ENCODE results near the gene SOD1.
A peak's percentile ranks its signal among the peaks of the same experiment; 100 is the strongest.

SOD1 gene

DNA sequence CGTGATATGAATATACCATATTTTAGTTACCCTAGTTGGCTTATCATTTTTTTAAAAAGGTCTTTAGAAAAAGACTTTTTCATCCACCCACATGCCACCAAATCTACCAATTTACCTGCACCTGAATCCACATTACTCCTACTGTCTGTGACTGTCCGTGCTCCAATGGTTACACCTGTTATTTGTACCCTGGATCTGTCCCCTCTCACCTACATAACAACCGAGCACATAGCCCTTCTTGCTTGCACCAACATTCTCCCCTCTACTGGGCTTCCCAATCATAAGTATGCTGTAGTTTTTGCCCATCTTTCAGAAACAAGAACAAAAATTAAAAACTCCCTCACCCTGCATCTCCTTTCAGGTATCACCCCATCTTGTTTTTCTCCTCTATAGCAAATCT lies 17.6 kb downstream of the SOD1 start:
- no peak overlapping the region for H3K27ac ChIP-seq
- TF ChIP-seq, protein P1, sequence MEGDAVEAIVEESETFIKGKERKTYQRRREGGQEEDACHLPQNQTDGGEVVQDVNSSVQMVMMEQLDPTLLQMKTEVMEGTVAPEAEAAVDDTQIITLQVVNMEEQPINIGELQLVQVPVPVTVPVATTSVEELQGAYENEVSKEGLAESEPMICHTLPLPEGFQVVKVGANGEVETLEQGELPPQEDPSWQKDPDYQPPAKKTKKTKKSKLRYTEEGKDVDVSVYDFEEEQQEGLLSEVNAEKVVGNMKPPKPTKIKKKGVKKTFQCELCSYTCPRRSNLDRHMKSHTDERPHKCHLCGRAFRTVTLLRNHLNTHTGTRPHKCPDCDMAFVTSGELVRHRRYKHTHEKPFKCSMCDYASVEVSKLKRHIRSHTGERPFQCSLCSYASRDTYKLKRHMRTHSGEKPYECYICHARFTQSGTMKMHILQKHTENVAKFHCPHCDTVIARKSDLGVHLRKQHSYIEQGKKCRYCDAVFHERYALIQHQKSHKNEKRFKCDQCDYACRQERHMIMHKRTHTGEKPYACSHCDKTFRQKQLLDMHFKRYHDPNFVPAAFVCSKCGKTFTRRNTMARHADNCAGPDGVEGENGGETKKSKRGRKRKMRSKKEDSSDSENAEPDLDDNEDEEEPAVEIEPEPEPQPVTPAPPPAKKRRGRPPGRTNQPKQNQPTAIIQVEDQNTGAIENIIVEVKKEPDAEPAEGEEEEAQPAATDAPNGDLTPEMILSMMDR (conservative IDR thresholded peaks at IDR 0.05; ENCODE audit: low read depth): no peak
- ChIA-PET CTCF (no interaction called here), POLR2A (ENCODE audit: low non-redundant PET) (no interaction called here)
- no peak for DNase-seq (ENCODE audit: low spot score)

DNA sequence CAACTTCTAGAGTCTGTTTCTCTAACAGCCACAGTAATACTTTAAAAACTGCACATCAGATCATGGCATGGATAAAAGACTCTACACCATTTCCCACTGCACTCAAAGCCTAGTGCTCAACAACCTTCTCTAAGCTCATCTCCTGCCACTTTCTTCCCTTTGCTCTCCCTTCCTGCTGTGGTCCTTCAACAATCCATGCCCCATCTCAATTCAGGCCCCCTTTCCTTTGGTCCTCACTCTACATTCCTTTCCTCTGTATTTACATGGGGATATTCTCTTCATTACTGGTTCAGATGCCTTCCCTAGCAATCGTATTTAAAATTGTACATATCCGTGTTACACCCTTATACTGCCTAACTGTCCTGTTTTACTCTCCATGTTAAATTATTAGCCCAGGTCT lies 19.0 kb downstream of the SOD1 start:
- TF ChIP-seq, protein P1 (conservative IDR thresholded peaks at IDR 0.05; ENCODE audit: low read depth): no peak
- CTCF ChIA-PET: no interaction called here
- DNase-seq (ENCODE audit: low spot score): no peak
- H3K27ac ChIP-seq: no peak overlapping the region
- POLR2A ChIA-PET (ENCODE audit: low non-redundant PET): no interaction called here

DNA sequence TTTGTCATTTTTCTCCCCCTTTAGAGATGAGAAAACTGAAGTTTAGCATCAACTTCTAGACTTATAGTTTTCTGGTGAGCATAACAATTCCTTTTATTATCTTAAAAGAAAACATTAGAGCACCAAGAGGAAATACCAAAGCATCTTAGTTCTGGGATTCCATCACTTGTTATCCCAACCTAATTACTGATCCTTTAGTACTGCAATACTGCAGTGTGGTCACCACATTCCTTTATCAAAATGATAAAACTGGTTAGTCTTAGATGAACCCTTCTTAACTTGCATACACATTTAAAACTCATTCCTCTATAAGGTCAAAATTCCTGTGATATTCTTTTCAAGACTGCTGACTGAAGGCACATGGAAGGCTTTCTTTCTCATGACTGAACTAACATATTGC lies 23.1 kb downstream of the SOD1 start:
- DNase-seq (ENCODE audit: low spot score): no peak
- POLR2A ChIA-PET (ENCODE audit: low non-redundant PET): no interaction called here
- H3K27ac ChIP-seq: no peak overlapping the region
- TF ChIP-seq, protein P1 (conservative IDR thresholded peaks at IDR 0.05; ENCODE audit: low read depth): no peak
- CTCF ChIA-PET: no interaction called here

DNA sequence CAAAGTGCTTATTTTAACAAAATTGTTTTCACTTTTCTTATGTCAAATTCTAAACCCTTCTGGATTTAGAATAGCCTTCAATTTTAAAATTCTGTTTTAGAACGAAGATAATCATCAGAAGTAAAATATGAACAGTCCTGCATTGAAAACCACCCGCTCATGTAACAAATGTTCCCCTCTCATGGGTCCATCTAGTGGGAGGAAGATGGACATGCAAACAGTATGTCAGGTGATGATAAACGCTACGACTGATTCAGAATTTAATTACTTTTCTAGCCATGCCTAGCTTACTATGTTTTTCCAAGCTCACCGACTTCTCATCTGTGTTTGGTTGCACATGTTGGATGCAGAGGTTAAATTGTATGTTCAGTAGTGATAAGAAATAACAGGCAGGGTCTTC lies 23.5 kb downstream of the SOD1 start:
- CTCF ChIA-PET: no interaction called here
- no peak overlapping the region for H3K27ac ChIP-seq
- POLR2A ChIA-PET (ENCODE audit: low non-redundant PET): no interaction called here
- DNase-seq (ENCODE audit: low spot score): peak; percentile 17
- TF ChIP-seq, protein P1 (conservative IDR thresholded peaks at IDR 0.05; ENCODE audit: low read depth): no peak

DNA sequence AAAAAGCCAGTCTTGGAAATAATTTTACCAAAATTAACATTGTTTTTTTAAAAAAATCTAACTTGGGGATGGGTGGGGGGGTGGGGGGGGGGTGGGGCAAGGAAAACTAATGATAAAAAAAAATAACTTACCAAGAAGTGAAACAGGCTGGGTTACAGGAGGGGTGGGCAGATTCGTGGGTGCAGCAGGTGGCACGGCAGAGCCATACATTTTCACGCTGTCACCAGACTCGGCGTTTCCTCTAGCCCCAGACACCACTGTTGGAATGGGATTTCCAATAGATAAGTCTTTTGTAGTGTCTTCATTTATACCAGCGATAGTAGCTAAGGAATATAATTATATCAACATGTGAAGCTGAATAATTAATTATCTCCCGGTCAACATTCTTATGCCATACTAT lies 25.4 kb downstream of the SOD1 start:
- TF ChIP-seq, protein P1 (conservative IDR thresholded peaks at IDR 0.05; ENCODE audit: low read depth): no peak
- no peak for DNase-seq (ENCODE audit: low spot score)
- POLR2A ChIA-PET (ENCODE audit: low non-redundant PET): no interaction called here
- no peak overlapping the region for H3K27ac ChIP-seq
- CTCF ChIA-PET: no interaction called here

DNA sequence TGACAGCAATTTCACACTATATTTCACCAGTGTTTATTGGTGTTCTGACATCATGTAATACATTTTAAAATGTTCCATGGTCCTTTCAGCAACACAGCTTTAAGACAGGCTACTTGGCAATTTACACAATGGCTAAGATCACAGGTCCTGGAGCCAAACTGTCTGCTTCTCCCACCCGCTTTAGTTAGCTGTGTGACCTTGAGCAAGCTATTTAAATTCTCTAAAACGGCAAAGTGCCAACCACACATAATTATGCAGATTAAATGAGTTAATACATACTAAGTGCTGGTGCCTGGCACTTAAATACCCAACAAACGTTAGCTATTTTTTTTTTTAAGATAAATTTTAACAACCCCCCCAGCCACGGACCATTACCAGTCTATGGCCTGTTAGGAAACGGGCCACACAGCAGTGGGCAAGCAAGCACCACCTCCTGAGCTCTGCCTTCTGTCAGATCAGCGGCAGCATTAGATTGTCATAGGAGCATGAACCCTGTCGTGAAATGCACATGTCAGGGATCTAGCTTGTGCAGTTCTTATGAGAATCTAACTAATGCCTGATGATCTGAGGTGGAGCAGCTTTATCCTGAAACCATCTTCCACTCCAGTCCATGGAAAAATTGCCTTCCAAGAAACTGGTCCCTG lies 26.9 kb downstream of the SOD1 start:
- DNase-seq (ENCODE audit: low spot score): no peak
- POLR2A ChIA-PET (ENCODE audit: low non-redundant PET): no interaction called here
- no peak overlapping the region for H3K27ac ChIP-seq
- TF ChIP-seq, protein P1 (conservative IDR thresholded peaks at IDR 0.05; ENCODE audit: low read depth): no peak
- CTCF ChIA-PET: interaction anchor here (0.5 to 0.6 kb wide), 3 partner anchors 163 to 1767 kb away, joined by 3 read pairs; no protein-coding TSS in a partner anchor

Measured in RWPE1 (cell line).